Hepatocyte (in vitro differentiated cells): ENCODE data around the gene FOXC2. TPM values are rescaled to one million over a fixed set of nuclear protein-coding genes. Genes with fewer than 3 reads are reported as not detected.

Source experiments
- DNase-seq: peaks from one replicate; pipeline ENCODE4 v3.0.0-alpha.2; 2016; ENCODE audit warnings: low spot score
- H2AFZ ChIP-seq: fragments of 200-600 bp; sonication (generic); 2 replicates; pipeline ENCODE4 v1.6.0; 2016; ENCODE audit warnings: antibody characterized with exemption, mild to moderate bottlenecking
- H3K27ac ChIP-seq: fragments of 200-600 bp; sonication (generic); 2 replicates; pipeline ENCODE4 v1.5.1; 2016; ENCODE audit warnings: mild to moderate bottlenecking
- H3K27me3 ChIP-seq: fragments of 200-600 bp; sonication (generic); 2 replicates; pipeline ENCODE4 v1.6.1; 2016
- H3K36me3 ChIP-seq: fragments of 200-600 bp; sonication (generic); replicated peaks from 2 replicates; pipeline ENCODE4 v1.5.1; 2016; ENCODE audit warnings: low read depth; ENCODE audit not compliant: insufficient read depth
- H3K4me1 ChIP-seq: fragments of 200-600 bp; sonication (generic); 2 replicates; pipeline ENCODE4 v1.5.1; 2016; ENCODE audit warnings: mild to moderate bottlenecking, moderate library complexity; ENCODE audit not compliant: insufficient read depth
- H3K4me2 ChIP-seq: fragments of 200-600 bp; sonication (generic); 2 replicates; pipeline ENCODE4 v1.6.0; 2016
- H3K4me3 ChIP-seq: fragments of 200-600 bp; sonication (generic); 2 replicates; pipeline ENCODE4 v1.5.1; 2016; ENCODE audit warnings: mild to moderate bottlenecking
- H3K79me2 ChIP-seq: fragments of 200-600 bp; sonication (generic); 2 replicates; pipeline ENCODE4 v1.6.0; 2017; ENCODE audit warnings: mild to moderate bottlenecking
- H3K9me2 ChIP-seq: fragments of 200-600 bp; sonication (generic); replicated peaks from 2 replicates; pipeline ENCODE4 v1.6.0; 2017; ENCODE audit warnings: mild to moderate bottlenecking; ENCODE audit not compliant: insufficient read depth
- H3K9me3 ChIP-seq: fragments of 200-600 bp; sonication (generic); 2 replicates; pipeline ENCODE4 v1.5.1; 2016; ENCODE audit warnings: low read depth, mild to moderate bottlenecking
- H4K20me1 ChIP-seq: fragments of 200-600 bp; sonication (generic); 2 replicates; pipeline ENCODE4 v1.6.0; 2016; ENCODE audit warnings: mild to moderate bottlenecking; ENCODE audit not compliant: insufficient read depth, poor library complexity, severe bottlenecking
- CTCF ChIP-seq: fragments of 200-600 bp; sonication (generic); IDR thresholded peaks from 2 replicates; pipeline ENCODE4 v1.5.1; 2016; ENCODE audit warnings: antibody characterized with exemption, mild to moderate bottlenecking; ENCODE audit not compliant: poor library complexity
- EZH2 ChIP-seq: fragments of 200-600 bp; sonication (generic); IDR thresholded peaks from 2 replicates; pipeline ENCODE4 v1.6.1; 2016; ENCODE audit warnings: antibody characterized with exemption, mild to moderate bottlenecking, borderline replicate concordance
- EZH2phosphoT487 ChIP-seq: fragments of 200-600 bp; sonication (generic); IDR thresholded peaks from one replicate; pipeline ENCODE4 v1.6.1; 2018; ENCODE audit warnings: antibody characterized with exemption, mild to moderate bottlenecking, low read depth, moderate library complexity; ENCODE audit not compliant: unreplicated experiment, severe bottlenecking
- WGBS: methylation state at CpG from one replicate; pipeline ENCODE4 v1.1.6; 2016; ENCODE audit warnings: low lambda C conversion rate; ENCODE audit errors: missing lambda C conversion rate; 5-methylcytosine and 5-hydroxymethylcytosine counted together
- polyA plus RNA-seq: library from polyadenylated mRNA; unstranded; fragments of >200 nt; fragmentation: Nextera tagmentation; extraction: Ambion mirVana; gene quantifications from 2 replicates; pipeline ENCODE4 v1.2.1, GENCODE V29; 2016
- total RNA-seq: library from RNA; depleted of rRNA; stranded (reverse); fragments of >200 nt; gene quantifications from 2 replicates; pipeline ENCODE4 v1.2.3, GENCODE V29; 2014

Gene FOXC2
- total and polyA plus RNA-seq, 2 experiments from 2014 or later = 0.30 TPM; not detected in 1

- no peak overlapping the region for H3K4me2 ChIP-seq
- no peaks in the 10 kb centered on the region for H3K79me2 ChIP-seq
- DNase-seq = no peak
- no peaks in the 10 kb centered on the region for H3K27me3 ChIP-seq
- no peaks in the 10 kb centered on the region for H4K20me1 ChIP-seq
- H3K36me3 ChIP-seq = no peaks in the 10 kb centered on the region
- no peak overlapping the region for H3K4me3 ChIP-seq
- H3K9me2 ChIP-seq = no peaks in the 10 kb centered on the region
- no peak for TF ChIP-seq EZH2phosphoT487
- no peak for TF ChIP-seq CTCF
- TF ChIP-seq EZH2 = no peak
- no peaks in the 10 kb centered on the region for H3K4me1 ChIP-seq
- WGBS = 96% methylated on average over 4 of the region's 4 CpGs
- H2AFZ ChIP-seq = no peak overlapping the region
- no peak overlapping the region for H3K27ac ChIP-seq
- H3K9me3 ChIP-seq = no peaks in the 10 kb centered on the region
These were observed 29.1 kb upstream of the FOXC2 start for GRCh38 chr16:86537486-86537885.

- no peak overlapping the region for H3K27ac ChIP-seq
- WGBS = 94% methylated on average over 17 of the region's 17 CpGs
- H2AFZ ChIP-seq = no peak overlapping the region
- no peak overlapping the region for H3K4me2 ChIP-seq
- no peak for TF ChIP-seq EZH2
- no peak for TF ChIP-seq EZH2phosphoT487
- TF ChIP-seq CTCF = no peak
- no peaks in the 10 kb centered on the region for H3K36me3 ChIP-seq
- no peaks in the 10 kb centered on the region for H3K79me2 ChIP-seq
- no peak for DNase-seq
- H3K27me3 ChIP-seq = no peaks in the 10 kb centered on the region
- H3K4me3 ChIP-seq = no peak overlapping the region
- H3K9me3 ChIP-seq = no peaks in the 10 kb centered on the region
- H3K4me1 ChIP-seq = no peaks in the 10 kb centered on the region
- no peaks in the 10 kb centered on the region for H3K9me2 ChIP-seq
- no peaks in the 10 kb centered on the region for H4K20me1 ChIP-seq
These were observed 28.3 kb upstream of the FOXC2 start for GRCh38 chr16:86538196-86538780.

- no peaks in the 10 kb centered on the region for H3K79me2 ChIP-seq
- no peaks in the 10 kb centered on the region for H3K36me3 ChIP-seq
- H3K9me2 ChIP-seq = no peaks in the 10 kb centered on the region
- H3K27me3 ChIP-seq = no peaks in the 10 kb centered on the region
- H3K4me2 ChIP-seq = no peak overlapping the region
- no peaks in the 10 kb centered on the region for H3K4me1 ChIP-seq
- H3K4me3 ChIP-seq = no peak overlapping the region
- DNase-seq = no peak
- no peaks in the 10 kb centered on the region for H3K9me3 ChIP-seq
- TF ChIP-seq EZH2 = no peak
- no peak for TF ChIP-seq EZH2phosphoT487
- no peak for TF ChIP-seq CTCF
- no peak overlapping the region for H2AFZ ChIP-seq
- WGBS = 90% methylated on average over 6 of the region's 6 CpGs
- no peaks in the 10 kb centered on the region for H4K20me1 ChIP-seq
- H3K27ac ChIP-seq = no peak overlapping the region
These were observed 25.7 kb upstream of the FOXC2 start for GRCh38 chr16:86540894-86541293.
